Stimulated activated naive CD8-positive, alpha-beta T cell treated with anti-CD3 and anti-CD28 coated beads, Interleukin-15, amount 100 ng/mL, for 72 hours (primary cell): ENCODE measurements around the gene APOA5.
A peak's percentile ranks its signal among the peaks of the same experiment; 100 is the strongest.
"Not testable (repeated sequence)": the region's sequence is repeated elsewhere in the genome, so short reads cannot be mapped to it uniquely, and the experiment has no call there.

ENCODE experiments used
- ATAC-seq: fragments of 150-1000 bp; cut with Tn5 transposase; 2 replicates; pipeline ENCODE4 v1.10.0; 2021; ENCODE audit warnings: mild to moderate bottlenecking, moderate library complexity
- DNase-seq, 2 donors: peaks; one replicate each; pipeline ENCODE4 v3.0.0; 2021 to 2022
- H3K27ac Mint-ChIP-seq, 2 donors: one replicate each; pipeline ENCODE4 v1.8.0; 2022; ENCODE audit warnings: mild to moderate bottlenecking in 2 of 2, mixed read lengths in 2 of 2, moderate library complexity in 2 of 2
- H3K27me3 Mint-ChIP-seq: one replicate; pipeline ENCODE4 v1.8.0; 2022; ENCODE audit warnings: mixed read lengths
- H3K4me1 Mint-ChIP-seq: one replicate; pipeline ENCODE4 v1.8.0; 2022; ENCODE audit warnings: mild to moderate bottlenecking, mixed read lengths
- H3K4me3 Mint-ChIP-seq, 2 donors: one replicate each; pipeline ENCODE4 v1.8.0; 2022; ENCODE audit warnings: mild to moderate bottlenecking in 2 of 2, mixed read lengths in 2 of 2, moderate library complexity in 1 of 2
- H3K9me3 Mint-ChIP-seq, 2 donors: one replicate each; pipeline ENCODE4 v1.8.0; 2022; ENCODE audit warnings: mixed read lengths in 2 of 2

APOA5 gene

GRCh38 chr11:116791813-116792143 is at the start of gene APOA5:
TSS of gene APOA5 (minus strand) at chr11:116791879. CDS start at chr11:116791860, 19 bp downstream.
- H3K4me1 Mint-ChIP-seq, result peaks cover 27% of the 10 kb centered on the region
- DNase-seq (no peak), ATAC-seq (no peak)
- H3K9me3 Mint-ChIP-seq, result no peaks in the 10 kb centered on the region
- H3K27me3 Mint-ChIP-seq, result peaks cover 17% of the 10 kb centered on the region
- H3K27ac Mint-ChIP-seq, result peak within 1 kb of the TSS in 1 of 2 donors; percentile 60
- peak within 1 kb of the TSS in 1 of 2 donors; percentile 63 for H3K4me3 Mint-ChIP-seq

GRCh38 chr11:116840746-116841296 is 49.1 kb upstream of the APOA5 start:
- ATAC-seq (no peak), DNase-seq (no peak)
- H3K4me1 Mint-ChIP-seq, result peaks cover 6% of the 10 kb centered on the region
- no peaks in the 10 kb centered on the region for H3K27me3 Mint-ChIP-seq
- H3K27ac Mint-ChIP-seq, result no peak overlapping the region
- no peak overlapping the region for H3K4me3 Mint-ChIP-seq
- no peaks in the 10 kb centered on the region for H3K9me3 Mint-ChIP-seq

GRCh38 chr11:116840224-116840745 is 48.6 kb upstream of the APOA5 start:
- no peak for ATAC-seq
- no peak overlapping the region for H3K27ac Mint-ChIP-seq
- no peaks in the 10 kb centered on the region for H3K27me3 Mint-ChIP-seq
- DNase-seq, result no peak
- H3K4me1 Mint-ChIP-seq, result peaks cover 11% of the 10 kb centered on the region
- H3K9me3 Mint-ChIP-seq, result no peaks in the 10 kb centered on the region
- H3K4me3 Mint-ChIP-seq, result no peak overlapping the region

- ATAC-seq (no peak), DNase-seq (no peak)
- Mint-ChIP-seq H3K27me3 (peaks cover 8% of the 10 kb centered on the region), H3K27ac (no peak overlapping the region), H3K9me3 (no peaks in the 10 kb centered on the region), H3K4me1 (peaks cover 20% of the 10 kb centered on the region), H3K4me3 (no peak overlapping the region)
Measured at GRCh38 chr11:116838321-116839084, 46.8 kb upstream of the APOA5 start.

- peaks cover 8% of the 10 kb centered on the region for H3K27me3 Mint-ChIP-seq
- H3K27ac Mint-ChIP-seq, result peak within 1 kb of the TSS in 1 of 2 donors; percentile 52
- peaks cover 20% of the 10 kb centered on the region for H3K4me1 Mint-ChIP-seq
- no peak for ATAC-seq
- no peak within 1 kb of the TSS for H3K4me3 Mint-ChIP-seq
- no peak for DNase-seq
- no peaks in the 10 kb centered on the region for H3K9me3 Mint-ChIP-seq
Measured at GRCh38 chr11:116837231-116838091, 45.8 kb upstream of the APOA5 start, which contains the start of gene APOA1. TSS of gene APOA1 (minus strand) at chr11:116837622. CDS start at chr11:116837387, 235 bp downstream.

- ATAC-seq (no peak), DNase-seq (no peak)
- H3K27me3 Mint-ChIP-seq, result peaks cover 8% of the 10 kb centered on the region
- H3K4me1 Mint-ChIP-seq, result peaks cover 20% of the 10 kb centered on the region
- no peak overlapping the region for H3K4me3 Mint-ChIP-seq
- H3K27ac Mint-ChIP-seq, result no peak overlapping the region
- H3K9me3 Mint-ChIP-seq, result no peaks in the 10 kb centered on the region
Measured at GRCh38 chr11:116836632-116836991, 44.9 kb upstream of the APOA5 start.

- H3K27ac Mint-ChIP-seq, result peak overlapping the region; percentile 54 to 82
- peak overlapping the region; percentile 69 to 82 for H3K4me3 Mint-ChIP-seq
- DNase-seq, result peak; percentile 80 to 85
- H3K27me3 Mint-ChIP-seq, result peaks cover 8% of the 10 kb centered on the region
- no peaks in the 10 kb centered on the region for H3K9me3 Mint-ChIP-seq
- peak; percentile 90 for ATAC-seq
- H3K4me1 Mint-ChIP-seq, result peaks cover 20% of the 10 kb centered on the region
Measured at GRCh38 chr11:116835791-116836631, 44.3 kb upstream of the APOA5 start.

GRCh38 chr11:116835042-116835772 is 43.5 kb upstream of the APOA5 start:
- Mint-ChIP-seq H3K27ac (peak overlapping the region in 1 of 2 donors; percentile 54), H3K4me1 (peaks cover 20% of the 10 kb centered on the region), H3K27me3 (peaks cover 8% of the 10 kb centered on the region), H3K9me3 (no peaks in the 10 kb centered on the region), H3K4me3 (peak overlapping the region; percentile 69 to 82)
- ATAC-seq (peak; percentile 21), DNase-seq (no peak)

- not testable (repeated sequence) for H3K9me3 Mint-ChIP-seq, ATAC-seq, H3K27me3 Mint-ChIP-seq, DNase-seq
- H3K4me1 Mint-ChIP-seq, result peaks cover 20% of the 10 kb centered on the region
- peak overlapping the region in 1 of 2 donors; percentile 0 for H3K27ac Mint-ChIP-seq
- peak overlapping the region; percentile 37 to 82 for H3K4me3 Mint-ChIP-seq
Measured at GRCh38 chr11:116834535-116835041, 42.9 kb upstream of the APOA5 start.

- H3K4me1 Mint-ChIP-seq, result peaks cover 20% of the 10 kb centered on the region
- no peak overlapping the region for H3K4me3 Mint-ChIP-seq
- DNase-seq, result no peak
- no peaks in the 10 kb centered on the region for H3K9me3 Mint-ChIP-seq
- no peak for ATAC-seq
- H3K27ac Mint-ChIP-seq, result no peak overlapping the region
- H3K27me3 Mint-ChIP-seq, result peaks cover 8% of the 10 kb centered on the region
Measured at GRCh38 chr11:116833816-116834534, 42.3 kb upstream of the APOA5 start.

GRCh38 chr11:116833491-116833815 is 41.8 kb upstream of the APOA5 start:
- Mint-ChIP-seq H3K27me3 (peaks cover 8% of the 10 kb centered on the region), H3K27ac (no peak overlapping the region), H3K4me1 (peaks cover 20% of the 10 kb centered on the region), H3K9me3 (no peaks in the 10 kb centered on the region), H3K4me3 (no peak overlapping the region)
- DNase-seq, result no peak
- ATAC-seq, result no peak

GRCh38 chr11:116832350-116833290 is 40.9 kb upstream of the APOA5 start:
- H3K27me3 Mint-ChIP-seq, result peaks cover 8% of the 10 kb centered on the region
- no peak for DNase-seq
- H3K4me3 Mint-ChIP-seq, result no peak overlapping the region
- H3K9me3 Mint-ChIP-seq, result no peaks in the 10 kb centered on the region
- peaks cover 20% of the 10 kb centered on the region for H3K4me1 Mint-ChIP-seq
- ATAC-seq, result no peak
- peak overlapping the region in 1 of 2 donors; percentile 48 for H3K27ac Mint-ChIP-seq

GRCh38 chr11:116831790-116832349 is 40.2 kb upstream of the APOA5 start:
- H3K4me3 Mint-ChIP-seq, result no peak overlapping the region
- H3K27me3 Mint-ChIP-seq, result peaks cover 8% of the 10 kb centered on the region
- H3K9me3 Mint-ChIP-seq, result no peaks in the 10 kb centered on the region
- DNase-seq (no peak), ATAC-seq (no peak)
- H3K27ac Mint-ChIP-seq, result no peak overlapping the region
- H3K4me1 Mint-ChIP-seq, result peaks cover 20% of the 10 kb centered on the region
